SK-N-SH (cell line): ENCODE results near the gene PTGIS.

Source experiments
- CTCF ChIP-seq: fragments of 200-600 bp; sonication (generic); IDR thresholded peaks from 2 replicates; pipeline ENCODE4 v1.6.1; 2017; ENCODE audit warnings: antibody characterized with exemption, mild to moderate bottlenecking, moderate library complexity
- GABPA ChIP-seq: IDR thresholded peaks from 2 replicates; pipeline ENCODE4 v1.4.0; 2012; ENCODE audit warnings: low read depth, mild to moderate bottlenecking
- RAD21 ChIP-seq: IDR thresholded peaks from 2 replicates; pipeline ENCODE4 v1.6.1; 2012; ENCODE audit warnings: mild to moderate bottlenecking, low read length
- RCOR1 ChIP-seq: fragments of 150-350 bp; IDR thresholded peaks from 2 replicates; pipeline ENCODE4 v1.6.1; 2017; ENCODE audit warnings: antibody characterized with exemption, low read length
- RXRA ChIP-seq: IDR thresholded peaks from 2 replicates; pipeline ENCODE4 v1.4.0; 2012; ENCODE audit warnings: low read depth, mild to moderate bottlenecking, borderline replicate concordance
- TAF1 ChIP-seq: IDR thresholded peaks from 2 replicates; pipeline ENCODE4 v1.6.1; 2012; ENCODE audit warnings: low read depth, mild to moderate bottlenecking, low read length, moderate library complexity, borderline replicate concordance
- TF ChIP-seq, protein P1 (sequence below): IDR thresholded peaks from 2 replicates; pipeline ENCODE4 v1.4.0; 2012; ENCODE audit warnings: low read depth, borderline replicate concordance

DNA sequence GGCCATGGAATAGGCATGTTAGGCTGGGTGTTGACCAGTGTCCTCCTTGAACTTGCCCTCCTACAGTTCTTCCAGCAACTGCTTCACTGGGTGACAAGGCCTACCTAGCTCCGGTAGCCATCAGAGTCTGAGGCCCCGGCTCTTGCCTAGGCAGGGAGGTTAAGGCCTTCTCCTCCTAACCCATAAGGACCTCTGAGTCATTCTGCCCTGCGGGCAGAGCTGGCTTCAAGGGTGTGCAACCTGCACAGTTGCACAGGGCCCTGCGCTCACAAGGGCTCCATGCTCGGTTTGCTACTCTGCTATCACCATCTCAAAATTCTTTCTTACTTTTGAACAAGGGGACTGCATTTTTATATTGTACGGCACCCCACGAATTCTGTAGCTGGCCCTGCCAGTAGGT is 103.4 kb downstream of the PTGIS start:
- no peak for TF ChIP-seq GABPA
- no peak for TF ChIP-seq CTCF
- TF ChIP-seq RXRA = no peak
- no peak for TF ChIP-seq RAD21
- TF ChIP-seq, protein P1, sequence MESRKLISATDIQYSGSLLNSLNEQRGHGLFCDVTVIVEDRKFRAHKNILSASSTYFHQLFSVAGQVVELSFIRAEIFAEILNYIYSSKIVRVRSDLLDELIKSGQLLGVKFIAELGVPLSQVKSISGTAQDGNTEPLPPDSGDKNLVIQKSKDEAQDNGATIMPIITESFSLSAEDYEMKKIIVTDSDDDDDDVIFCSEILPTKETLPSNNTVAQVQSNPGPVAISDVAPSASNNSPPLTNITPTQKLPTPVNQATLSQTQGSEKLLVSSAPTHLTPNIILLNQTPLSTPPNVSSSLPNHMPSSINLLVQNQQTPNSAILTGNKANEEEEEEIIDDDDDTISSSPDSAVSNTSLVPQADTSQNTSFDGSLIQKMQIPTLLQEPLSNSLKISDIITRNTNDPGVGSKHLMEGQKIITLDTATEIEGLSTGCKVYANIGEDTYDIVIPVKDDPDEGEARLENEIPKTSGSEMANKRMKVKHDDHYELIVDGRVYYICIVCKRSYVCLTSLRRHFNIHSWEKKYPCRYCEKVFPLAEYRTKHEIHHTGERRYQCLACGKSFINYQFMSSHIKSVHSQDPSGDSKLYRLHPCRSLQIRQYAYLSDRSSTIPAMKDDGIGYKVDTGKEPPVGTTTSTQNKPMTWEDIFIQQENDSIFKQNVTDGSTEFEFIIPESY = no peak
- TF ChIP-seq RCOR1 = no peak
- no peak for TF ChIP-seq TAF1
